Measurements from ENCODE around the gene PATJ.
"Not testable (repeated sequence)": the region's sequence is repeated elsewhere in the genome, so short reads cannot be mapped to it uniquely, and the experiment has no call there.

PATJ gene

DNA sequence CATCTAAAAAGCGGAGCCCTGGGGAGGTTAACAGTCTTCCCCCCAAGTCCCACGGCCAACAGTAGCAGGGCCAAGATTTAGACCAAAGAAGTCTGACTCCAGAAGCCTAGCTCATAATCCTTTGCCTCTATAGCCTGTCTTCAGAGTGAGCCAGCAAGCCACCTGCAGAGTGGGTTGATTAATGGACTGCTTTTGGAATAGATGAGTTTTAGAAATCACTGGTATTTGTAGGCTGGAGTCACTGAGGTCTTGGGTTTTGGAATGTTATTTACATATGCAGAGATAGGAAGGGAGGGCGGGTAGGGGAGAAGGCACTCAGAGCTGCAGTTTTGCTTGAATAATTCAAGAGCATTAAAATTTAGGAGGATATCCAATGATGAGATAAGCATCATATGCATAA, 361.6 kb downstream of the PATJ start:
- no peak for DNase-seq (ENCODE audit: low read depth)

DNA sequence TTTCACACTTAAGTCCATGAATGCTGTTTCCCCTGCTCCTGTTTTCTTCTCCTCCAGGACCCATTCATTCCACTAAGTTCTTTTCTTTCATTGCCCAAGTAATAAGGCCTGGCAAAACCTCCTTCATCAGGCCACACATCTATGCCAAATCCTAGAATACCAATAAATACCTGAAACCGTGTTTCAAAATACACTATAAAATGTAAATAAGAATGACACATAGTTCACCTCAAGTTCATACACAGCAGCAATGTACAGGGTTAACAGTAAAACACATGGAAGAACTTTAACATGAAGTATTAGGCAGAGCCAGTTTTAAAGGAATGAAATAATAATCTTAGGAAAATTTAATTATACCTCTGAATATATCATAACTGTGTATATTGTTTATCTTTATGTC, 365.6 kb downstream of the PATJ start:
- no peak for DNase-seq (ENCODE audit: low read depth)

DNA sequence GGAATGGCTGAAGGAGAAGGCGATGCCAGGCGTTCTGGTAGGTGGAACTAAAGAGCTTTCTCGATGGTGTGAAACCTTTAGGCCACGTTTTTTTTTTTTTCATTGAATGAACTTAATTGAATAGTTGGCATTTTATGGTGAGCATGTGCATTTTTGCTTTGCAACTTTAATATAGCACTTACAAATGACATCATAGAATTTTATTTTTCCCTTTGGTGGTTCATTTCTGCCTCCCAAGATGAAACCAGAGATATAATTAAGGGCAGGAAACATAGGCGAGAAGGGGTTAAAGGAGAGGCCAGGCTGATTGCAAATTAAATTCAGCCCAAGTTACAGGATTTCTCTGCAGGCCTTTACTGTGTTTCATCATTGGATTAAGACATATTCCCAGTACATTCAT, 366.8 kb downstream of the PATJ start:
- DNase-seq (ENCODE audit: low read depth): no peak

DNA sequence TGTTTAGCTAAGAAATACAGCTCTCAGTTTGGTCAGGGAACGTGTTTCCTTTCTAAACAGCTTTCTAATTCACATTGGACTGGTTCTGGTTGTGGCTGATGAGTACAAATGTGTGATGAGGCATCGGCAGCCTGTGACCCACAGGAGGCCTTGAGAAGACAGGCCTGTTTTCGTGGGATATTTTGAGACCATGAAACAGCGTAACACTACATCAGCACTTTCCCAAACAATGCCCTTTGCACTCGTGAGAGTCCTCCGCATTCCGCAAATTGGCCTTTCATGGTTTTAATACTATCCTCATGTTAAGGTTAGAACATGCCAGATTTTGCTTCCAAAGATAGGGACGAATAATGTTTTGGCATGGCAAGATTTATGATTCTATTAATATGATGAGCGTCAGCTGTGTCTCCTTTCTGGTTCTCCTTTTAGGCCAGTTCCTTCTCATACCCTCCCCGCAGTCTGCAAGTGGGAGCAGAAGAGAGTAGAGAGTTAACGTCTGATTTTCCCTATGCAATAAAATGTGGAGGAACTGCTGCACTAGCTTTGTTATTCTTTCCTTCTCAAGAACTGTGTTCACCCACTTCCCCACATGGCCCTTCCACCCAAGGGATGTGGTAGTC, 368.0 kb downstream of the PATJ start:
- no peak for DNase-seq (ENCODE audit: low read depth)

DNA sequence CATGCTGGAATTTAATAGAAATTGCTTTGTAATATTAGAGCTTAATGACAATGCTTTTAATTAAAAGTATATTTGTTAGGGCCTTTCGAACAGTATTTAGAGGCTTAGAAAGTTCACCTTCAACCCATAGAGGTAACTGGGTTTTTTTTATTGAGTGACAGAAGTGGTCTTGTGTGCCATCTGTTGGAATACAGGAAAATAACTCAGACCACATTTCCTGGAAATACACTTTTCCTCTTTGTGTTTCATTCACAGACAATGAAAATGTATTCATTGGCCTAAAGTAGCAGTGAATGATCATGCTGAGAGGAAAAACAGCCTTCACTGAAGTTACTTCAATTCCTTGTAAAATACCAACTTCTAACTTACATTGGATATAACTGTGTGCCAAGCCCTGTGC, 368.8 kb downstream of the PATJ start:
- no peak for DNase-seq (ENCODE audit: low read depth)

DNA sequence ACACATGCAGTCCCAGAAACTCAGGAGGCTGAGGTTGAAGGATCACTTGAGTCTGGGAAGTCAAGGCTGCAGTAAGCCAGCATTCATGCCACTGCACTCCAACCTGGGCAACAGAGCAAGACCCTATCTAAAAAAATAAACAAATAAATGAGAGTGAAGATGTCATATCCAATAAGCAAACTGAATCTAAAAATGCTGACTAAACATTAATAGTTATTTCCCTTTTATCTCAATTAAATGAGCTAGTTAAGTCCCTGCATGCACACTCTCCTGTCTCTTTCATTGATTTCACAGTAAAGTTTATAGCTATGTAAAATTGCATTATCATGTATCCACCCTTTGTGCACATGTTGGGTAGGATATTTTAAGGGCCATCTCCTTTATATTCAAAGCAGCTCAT, 371.2 kb downstream of the PATJ start:
- no peak for DNase-seq (ENCODE audit: low read depth)

DNA sequence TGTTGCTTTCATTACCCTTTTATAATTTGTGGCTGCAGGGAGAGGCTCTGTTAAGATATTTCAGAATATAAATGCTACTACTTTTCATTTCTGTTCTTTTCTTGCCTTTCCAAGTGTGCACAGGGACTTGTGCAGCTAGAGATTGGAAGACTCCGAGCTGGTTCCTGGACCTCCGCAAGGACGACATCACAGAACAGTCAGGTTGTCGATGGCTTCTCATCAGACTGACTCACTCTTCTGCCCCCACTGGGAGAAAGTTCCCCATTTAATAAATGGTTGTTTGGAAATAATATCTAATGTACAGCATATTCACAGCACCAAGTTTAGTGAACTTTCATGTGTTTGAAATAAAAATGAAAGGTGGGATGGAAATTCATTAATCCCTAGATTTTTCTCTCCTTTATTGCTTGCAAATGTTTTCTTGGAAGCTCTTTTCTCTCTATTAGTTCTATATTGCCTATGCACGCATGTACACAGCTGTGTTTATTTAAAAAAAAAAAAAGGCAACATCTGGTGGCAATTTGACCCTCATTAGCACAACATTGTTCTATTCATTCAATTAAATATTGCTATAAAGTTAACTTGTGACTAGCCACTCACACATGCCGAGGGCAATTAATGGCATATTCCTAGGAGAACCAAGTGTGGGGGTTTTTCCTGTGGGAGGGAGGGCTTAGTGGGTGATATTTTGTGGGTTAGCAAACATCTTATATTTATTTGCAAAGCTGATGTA, 374.9 kb downstream of the PATJ start:
- no peak for DNase-seq (ENCODE audit: low read depth)

DNA sequence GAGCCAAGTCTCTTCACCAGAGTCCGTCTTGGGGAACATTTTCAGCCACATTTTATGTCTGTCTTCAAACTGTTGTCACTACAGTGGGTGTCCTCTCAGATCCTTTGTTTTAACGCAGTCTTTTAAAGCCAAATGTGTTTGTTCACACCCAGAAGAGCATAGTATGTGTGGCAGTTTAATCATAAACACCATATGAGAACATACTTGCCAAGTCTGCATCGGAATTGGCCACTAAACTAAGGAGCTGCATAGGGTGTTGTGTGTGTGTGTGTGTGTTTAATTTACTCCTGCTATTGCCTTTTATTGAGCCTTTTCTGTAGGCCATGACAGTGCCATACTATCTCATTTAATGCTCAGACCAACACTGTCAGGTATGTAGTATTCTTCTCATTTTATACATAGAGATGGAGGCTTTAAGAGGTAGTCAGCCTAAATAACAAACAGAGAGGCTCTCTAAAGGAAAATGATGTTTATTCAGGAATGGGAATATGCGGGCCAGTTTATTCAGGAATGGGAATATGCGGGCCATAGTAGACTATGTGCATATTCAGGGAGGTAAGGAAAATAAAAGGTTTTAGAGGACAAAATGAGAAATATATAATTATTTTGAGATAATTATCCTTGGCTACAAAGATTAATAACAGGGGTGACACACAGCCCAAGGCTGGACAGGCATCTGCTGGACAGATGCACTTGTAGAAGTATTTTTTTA, 384.5 kb downstream of the PATJ start:
- DNase-seq (ENCODE audit: low read depth): no peak

DNA sequence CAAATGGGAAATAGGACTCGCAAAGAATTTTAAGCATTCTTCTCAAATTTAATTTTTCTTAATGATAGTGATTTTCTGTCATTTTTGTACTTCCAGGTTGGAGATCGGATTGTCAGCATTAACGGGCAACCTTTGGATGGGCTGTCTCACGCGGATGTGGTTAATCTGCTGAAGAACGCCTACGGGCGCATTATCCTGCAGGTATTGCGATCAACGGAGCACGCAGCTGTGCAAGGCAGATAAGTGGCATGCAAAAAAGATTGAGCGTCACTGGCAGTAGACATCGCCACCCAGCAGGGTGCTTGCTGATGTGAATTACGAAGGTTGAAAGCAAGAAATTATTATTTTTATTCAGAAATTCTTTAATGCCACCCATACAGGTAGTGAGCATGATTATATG, 386.5 kb downstream of the PATJ start:
- DNase-seq (ENCODE audit: low read depth): no peak

DNA sequence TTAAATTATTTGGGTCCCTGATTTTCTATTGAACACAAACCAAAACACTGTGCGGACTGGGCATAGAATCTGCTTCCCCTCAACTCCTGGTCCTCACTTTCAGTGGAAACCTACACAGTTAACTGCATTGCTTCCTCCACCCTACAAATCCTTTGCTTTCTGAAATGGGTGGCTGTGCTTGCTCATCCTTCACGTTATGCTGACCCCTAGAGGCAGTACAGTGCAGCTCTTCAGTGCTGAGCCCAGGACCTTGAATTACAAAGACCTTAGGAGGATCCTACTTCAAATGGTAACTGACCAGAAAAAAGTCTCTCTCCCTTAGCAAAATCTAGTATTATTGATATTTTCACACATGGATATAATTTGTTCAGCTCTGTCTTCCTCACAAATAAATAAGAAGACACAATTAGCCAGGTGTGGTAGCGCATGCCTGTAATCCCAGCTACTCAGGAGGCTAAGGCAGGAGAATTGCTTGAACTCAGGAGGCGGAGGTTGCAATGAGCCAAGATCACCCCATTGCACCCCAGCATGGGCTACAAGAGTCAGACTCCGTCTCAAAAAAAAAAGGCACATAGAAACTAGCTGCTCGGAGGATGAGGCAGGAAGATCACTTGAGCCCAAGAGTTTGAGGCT, 388.9 kb downstream of the PATJ start:
- no peak for DNase-seq (ENCODE audit: low read depth)

DNA sequence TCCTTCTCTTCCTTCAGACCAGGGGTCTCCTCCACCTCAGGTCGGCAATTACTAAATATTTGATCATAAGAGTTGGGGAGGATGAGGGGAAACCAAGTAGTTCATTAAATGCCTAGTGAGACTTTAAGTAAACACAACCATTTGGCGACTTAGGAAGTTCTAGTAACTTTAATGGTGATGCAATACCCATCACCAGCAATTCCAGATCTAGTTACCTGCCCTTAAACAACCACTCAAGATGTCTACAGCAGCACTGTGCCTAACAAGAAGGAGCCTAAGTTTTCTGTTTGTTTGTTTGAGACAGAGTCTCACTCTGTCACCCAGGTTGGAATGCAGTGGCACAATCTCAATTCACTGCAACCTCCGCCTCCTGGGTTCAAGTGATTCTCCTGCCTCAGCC, 395.7 kb downstream of the PATJ start:
- no peak for DNase-seq (ENCODE audit: low read depth)

DNA sequence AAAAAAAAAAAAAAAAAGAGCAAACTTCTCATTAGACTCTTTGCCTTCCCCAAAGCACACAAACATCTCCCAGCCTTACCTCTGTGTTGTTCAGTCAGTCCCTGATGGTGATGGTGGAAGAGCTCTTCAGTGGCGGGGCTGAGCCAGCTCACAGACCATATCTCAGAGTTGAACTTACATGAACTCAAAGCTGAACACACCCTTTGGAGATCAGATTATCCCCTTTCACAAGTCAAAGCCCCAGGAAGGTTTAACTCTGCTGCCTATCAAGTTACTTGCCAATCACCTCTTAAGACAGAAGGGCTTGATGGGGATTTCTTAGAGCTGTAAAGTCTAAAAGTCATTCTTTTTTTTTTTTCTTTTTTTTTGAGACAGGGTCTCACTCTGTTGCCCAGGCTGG, 397.1 kb downstream of the PATJ start:
- DNase-seq (ENCODE audit: low read depth): no peak

DNA sequence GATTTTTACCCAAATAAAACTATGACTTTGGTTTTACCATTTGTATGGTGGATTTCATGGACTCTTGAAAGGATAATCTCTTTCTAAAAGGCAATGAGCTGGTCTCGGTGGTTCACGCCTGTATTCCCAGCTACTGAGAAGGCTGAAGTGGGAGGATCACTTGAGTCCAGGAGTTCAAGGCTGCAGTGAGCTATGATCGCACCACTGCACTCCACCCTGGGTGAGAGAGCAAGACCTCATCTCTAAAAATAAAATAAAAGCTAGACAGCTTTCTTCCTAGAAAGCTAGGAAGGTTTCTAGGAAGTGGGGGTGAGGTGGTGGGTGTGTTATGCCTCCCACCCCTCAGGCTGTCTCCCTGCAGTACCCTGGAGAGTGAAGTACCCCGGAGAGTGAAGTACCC, 398.4 kb downstream of the PATJ start:
- no peak for DNase-seq (ENCODE audit: low read depth)

DNA sequence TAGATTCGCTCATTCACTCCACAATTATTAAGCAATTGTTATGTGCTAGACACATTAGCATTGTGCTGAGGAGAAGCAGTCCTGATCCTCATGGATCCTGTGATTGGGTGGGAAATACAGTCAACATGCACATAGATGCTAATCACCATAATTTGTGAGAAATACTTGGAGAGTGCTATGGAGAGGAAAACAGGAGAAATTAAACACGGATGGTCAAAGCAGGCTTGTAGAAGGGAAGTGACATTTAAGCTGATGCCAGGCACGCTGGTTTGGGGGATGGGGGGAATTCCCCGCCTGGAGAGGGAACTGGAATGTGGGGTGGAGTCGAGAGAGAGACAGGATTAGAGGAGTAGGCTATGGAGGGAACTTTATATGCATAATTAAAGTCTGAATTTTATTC, 400.2 kb downstream of the PATJ start:
- no peak for DNase-seq (ENCODE audit: low read depth)

DNA sequence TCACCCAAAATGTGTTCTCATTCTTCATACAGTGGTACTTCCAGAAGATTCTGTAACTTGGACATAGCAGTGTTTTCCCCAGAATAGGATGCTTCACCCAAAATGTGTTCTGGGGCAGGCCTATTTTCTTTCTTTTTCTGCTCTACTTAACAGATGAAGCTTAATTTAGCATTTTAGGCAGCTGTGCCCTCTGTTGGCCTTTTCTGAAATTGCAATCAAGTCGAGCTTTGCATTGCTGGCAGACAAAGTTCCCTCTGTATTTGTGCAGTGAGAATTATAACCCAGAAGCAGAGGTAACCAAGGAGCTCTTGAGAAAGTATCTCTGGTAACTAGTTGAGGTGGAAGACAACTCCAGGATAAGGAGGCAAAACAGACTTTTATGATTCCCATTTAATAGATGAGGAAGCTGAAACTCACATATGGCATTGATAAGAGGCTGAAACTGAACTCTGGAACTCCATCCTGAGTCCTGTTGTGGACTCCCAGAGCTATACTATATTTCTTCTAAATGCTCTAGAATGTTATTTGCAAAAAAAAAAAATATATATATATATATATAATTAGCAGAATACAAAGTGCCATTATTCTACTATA, 402.1 kb downstream of the PATJ start:
- DNase-seq (ENCODE audit: low read depth): no peak

DNA sequence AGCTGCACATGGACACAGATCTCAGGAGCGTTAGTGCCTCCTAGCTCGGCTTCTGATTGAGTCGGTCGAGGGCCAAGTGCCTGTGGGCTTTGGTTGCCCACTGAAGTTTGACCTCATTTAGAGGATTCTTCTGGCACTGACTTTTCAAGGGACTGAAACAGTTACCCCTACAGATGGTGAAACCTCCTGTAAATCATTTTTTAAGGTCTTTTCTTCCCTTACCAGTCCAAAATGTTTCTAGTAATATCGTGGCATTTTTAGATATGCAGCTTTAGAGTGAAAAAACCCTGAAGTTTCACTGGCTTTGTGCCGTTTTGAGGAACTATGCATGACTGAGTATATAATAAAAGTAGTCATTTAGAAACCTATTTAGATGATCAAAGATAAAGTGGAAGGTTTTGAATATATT, 417.7 kb downstream of the PATJ start:
- no peak for DNase-seq (ENCODE audit: low read depth)

DNA sequence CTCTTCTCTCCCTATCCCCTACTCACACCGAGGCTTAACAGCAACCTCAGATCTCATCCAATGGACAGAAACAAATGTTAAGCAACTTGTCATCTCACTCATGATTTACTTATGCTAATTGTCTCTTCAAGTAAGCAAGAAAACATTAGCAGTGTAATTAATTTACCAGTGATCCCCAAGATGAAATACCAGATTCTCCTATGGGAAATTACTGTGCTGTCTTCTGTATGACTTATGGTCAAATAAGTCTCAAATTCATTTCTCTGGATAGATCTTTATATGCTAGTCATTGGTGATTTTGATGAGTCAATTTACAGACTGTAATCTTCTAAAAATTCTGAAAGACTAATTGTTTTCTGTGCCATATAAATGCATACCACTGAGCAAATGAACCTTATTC, 419.4 kb downstream of the PATJ start:
- DNase-seq (ENCODE audit: low read depth): no peak

DNA sequence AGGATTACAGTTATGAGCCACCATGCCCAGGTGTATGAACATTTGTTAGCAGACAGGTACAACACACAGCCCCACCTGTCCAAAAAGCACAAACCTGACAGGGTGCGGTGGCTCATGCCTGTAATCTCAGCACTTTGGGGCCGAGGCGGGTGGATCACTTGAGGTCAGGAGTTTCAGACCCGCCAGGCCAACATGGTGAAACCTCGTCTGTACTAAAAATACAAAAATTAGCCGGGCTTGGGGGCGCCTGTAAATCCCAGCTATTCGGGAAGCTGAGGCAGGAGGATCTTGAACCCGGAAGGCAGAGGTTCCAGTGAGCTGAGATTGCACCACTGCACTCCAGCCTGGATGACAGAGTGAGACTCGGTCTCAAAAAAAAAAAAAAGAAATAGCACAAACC, 428.1 kb downstream of the PATJ start:
- DNase-seq (ENCODE audit: low read depth): not testable (repeated sequence)

DNA sequence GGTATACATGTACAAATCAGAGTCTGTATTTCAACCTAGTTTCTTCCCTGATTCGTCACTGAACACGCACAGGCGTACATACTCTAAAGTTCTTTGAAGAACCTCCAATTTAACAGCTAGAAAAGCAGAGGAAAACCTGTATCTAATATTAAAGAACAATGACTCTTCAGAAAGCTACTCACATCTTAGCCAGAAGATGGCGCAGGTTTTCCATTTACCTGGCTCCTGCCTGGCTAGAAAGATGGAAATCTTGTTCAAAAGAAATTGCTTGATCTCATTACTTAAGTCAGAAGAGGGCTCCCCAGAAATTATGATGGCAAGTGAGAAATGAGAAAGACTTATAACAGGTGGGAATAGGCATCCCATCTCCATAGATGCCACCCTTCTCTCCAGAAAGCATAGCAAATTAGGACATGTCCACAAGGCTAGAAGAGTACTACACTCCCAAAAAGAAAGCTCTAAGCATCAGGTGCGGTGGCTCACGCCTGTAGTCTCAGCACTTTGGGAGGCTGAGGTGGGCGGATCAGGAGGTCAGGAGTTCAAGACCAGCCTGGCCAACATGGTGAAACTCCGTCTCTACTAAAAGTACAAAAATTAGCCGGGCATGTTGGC, 433.4 kb downstream of the PATJ start:
- DNase-seq (ENCODE audit: low read depth): no peak

DNA sequence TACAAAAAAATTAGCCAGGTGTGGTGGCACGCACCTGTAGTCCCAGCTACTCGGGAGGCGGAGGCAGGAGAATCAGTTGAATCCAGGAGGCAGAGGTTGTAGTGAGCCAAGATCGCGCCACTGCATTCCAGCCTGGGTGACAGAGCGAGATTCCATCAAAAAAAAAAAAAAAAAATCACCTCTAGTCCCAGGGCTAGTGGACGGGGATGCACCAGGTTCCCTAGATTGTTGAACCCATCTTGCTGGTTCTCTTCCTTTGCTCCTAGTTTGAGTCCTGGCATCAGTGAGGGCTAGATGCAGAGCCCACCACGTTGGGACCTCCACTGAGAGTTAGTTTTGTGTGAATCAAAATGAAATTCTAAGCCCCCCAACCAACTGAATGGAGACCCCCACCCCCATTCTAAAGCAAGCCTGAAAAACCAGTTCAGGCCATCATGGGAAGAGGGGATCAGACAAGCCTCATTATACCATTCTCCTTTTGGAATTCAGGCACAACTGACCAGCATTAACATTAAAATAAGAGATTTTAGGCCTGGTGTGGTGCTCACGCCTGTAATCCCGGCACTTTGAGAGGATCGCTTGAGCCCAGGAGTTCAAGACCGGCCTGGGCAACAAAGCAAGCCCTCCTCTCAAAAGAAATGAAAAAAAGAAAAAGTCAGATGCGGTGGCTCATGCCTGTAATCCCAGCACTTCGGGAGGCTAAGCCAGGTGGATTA, 434.5 kb downstream of the PATJ start:
- DNase-seq (ENCODE audit: low read depth): no peak

DNA sequence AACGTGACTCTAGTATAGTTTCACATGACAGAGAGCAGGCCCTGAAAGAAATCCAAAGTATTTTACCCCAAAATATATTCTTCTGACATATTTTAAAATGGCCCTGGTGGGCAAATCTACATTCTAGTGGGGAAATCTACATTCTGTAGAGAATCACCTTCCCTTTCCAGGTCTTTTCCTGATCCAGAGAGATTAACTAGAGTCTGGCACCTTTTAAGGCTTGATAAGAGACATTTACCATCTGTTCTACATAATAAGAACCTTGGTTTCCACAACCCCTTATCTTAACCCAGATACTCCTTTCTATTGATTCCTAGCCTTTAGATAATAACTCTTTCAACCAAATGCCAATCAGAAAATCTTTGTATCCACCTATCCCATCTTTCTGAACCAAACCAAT, 435.3 kb downstream of the PATJ start:
- no peak for DNase-seq (ENCODE audit: low read depth)

DNA sequence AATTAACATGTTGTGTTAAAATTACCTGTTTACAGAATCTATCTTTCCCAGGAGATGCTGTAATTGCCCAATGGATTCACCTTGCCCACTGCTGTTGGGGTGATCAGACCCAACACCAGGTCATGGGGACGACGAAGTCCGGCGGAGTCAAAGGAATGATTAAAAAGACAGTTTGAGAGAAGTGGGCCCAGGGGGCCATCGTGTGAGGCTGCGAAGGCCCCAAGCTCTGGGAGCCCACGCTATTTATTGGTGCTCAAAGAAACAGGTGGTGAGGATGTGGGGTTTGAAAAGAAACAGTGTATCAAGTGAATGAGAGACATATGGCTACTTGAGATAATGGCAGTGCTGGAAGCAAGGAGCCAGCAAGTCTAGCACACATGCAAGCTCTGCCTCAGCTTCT, 436.1 kb downstream of the PATJ start:
- DNase-seq (ENCODE audit: low read depth): no peak
